Endothelial cell of umbilical vein (primary cell): Measurements from ENCODE around the gene CENPQ. TPM values are rescaled to one million over a fixed set of nuclear protein-coding genes. Genes with fewer than 3 reads are reported as not detected.

ENCODE experiments used
- BruUV-seq: library from RNA; stranded (reverse); fragments of 400-500 nt; replicated peaks from 2 replicates; lab custom pipeline; 2021; lab: Mats Ljungman, UMichigan
- CTCF ChIA-PET: fragments of 300-600, 350-600 bp; sonication (Branson Sonifier 250); formaldehyde crosslinking; loops from one replicate; lab custom pipeline; 2021; ENCODE audit warnings: antibody characterized with exemption, inconsistent platforms; lab: Charles Lee
- POLR2A ChIA-PET: fragments of 300-600, 350-600 bp; sonication (Branson Sonifier 250); formaldehyde crosslinking; loops from one replicate; lab custom pipeline; 2021; ENCODE audit warnings: antibody characterized with exemption, inconsistent platforms; lab: Charles Lee
- DNase-seq: peaks from one replicate; pipeline ENCODE4 v3.0.0-alpha.2; 2011; ENCODE audit warnings: low read depth, low spot score
- FAIRE-seq: peaks from 2 replicates; lab custom pipeline; 2011; peaks lifted over from hg19 to GRCh38; lab: Jason Lieb, UNC
- H2AFZ ChIP-seq: 2 replicates; pipeline ENCODE4 v1.6.0; 2012; ENCODE audit warnings: low read depth, low read length, control low read depth, inconsistent platforms
- H3K27ac ChIP-seq: 2 replicates; pipeline ENCODE4 v1.5.1; 2011; ENCODE audit warnings: low read depth, mild to moderate bottlenecking, control low read depth, low read length, moderate library complexity; ENCODE audit not compliant: insufficient read depth
- H3K27me3 ChIP-seq, 2 experiments: 2 replicates each; pipeline versions ENCODE4 v1.6.0 to v1.6.1; 2011; ENCODE audit warnings: low read length in 2 of 2, mixed read lengths in 1 of 2; ENCODE audit not compliant: control insufficient read depth in 2 of 2, insufficient read depth in 2 of 2
- H3K36me3 ChIP-seq, 2 experiments: 2 replicates in 1 of 2; 3 replicates in 1 of 2; pipeline ENCODE4 v1.5.1; 2011; ENCODE audit warnings: low read length in 2 of 2, mild to moderate bottlenecking in 1 of 2, moderate library complexity in 1 of 2; ENCODE audit not compliant: control insufficient read depth in 2 of 2, insufficient read depth in 2 of 2; ENCODE audit errors: extremely low read depth in 1 of 2
- H3K4me1 ChIP-seq: 3 replicates; pipeline ENCODE4 v1.5.1; 2011; ENCODE audit warnings: mild to moderate bottlenecking, low read length; ENCODE audit not compliant: control insufficient read depth, insufficient read depth; ENCODE audit errors: extremely low read depth
- H3K4me2 ChIP-seq: 2 replicates; pipeline ENCODE4 v1.6.1; 2011; ENCODE audit warnings: low read length, control low read depth, mixed read lengths; ENCODE audit not compliant: insufficient read depth
- H3K4me3 ChIP-seq, 3 experiments: fragments of 200-600 bp in 1 of 3; sonication (generic), shearing (Covaris generic) in 1 of 3; replicated peaks in 1 of 3; 2 replicates each; pipeline ENCODE4 v1.5.1; 2011 to 2016; ENCODE audit warnings: control low read depth in 3 of 3, low read length in 3 of 3, mild to moderate bottlenecking in 2 of 3, inconsistent platforms in 1 of 3, low read depth in 1 of 3, moderate library complexity in 1 of 3; ENCODE audit not compliant: insufficient read depth in 1 of 3
- H3K79me2 ChIP-seq: 2 replicates; pipeline ENCODE4 v1.6.0; 2012; ENCODE audit warnings: low read length, inconsistent platforms; ENCODE audit not compliant: control insufficient read depth, insufficient read depth
- H3K9ac ChIP-seq: replicated peaks from 2 replicates; pipeline ENCODE3; 2011; ENCODE audit warnings: low read length, control low read depth; ENCODE audit not compliant: insufficient read depth; ENCODE audit errors: extremely low read depth
- H3K9me1 ChIP-seq: replicated peaks from 3 replicates; pipeline ENCODE4 v1.6.0; 2011; ENCODE audit warnings: mild to moderate bottlenecking, low read length; ENCODE audit not compliant: control insufficient read depth, insufficient read depth; ENCODE audit errors: extremely low read depth
- H3K9me3 ChIP-seq: replicated peaks from 2 replicates; pipeline ENCODE4 v1.5.1; 2012; ENCODE audit warnings: low read length, inconsistent platforms; ENCODE audit not compliant: control insufficient read depth, insufficient read depth
- H4K20me1 ChIP-seq: replicated peaks from 2 replicates; pipeline ENCODE3; 2011; ENCODE audit warnings: mild to moderate bottlenecking, low read length; ENCODE audit not compliant: control insufficient read depth, insufficient read depth; ENCODE audit errors: extremely low read depth
- CTCF ChIP-seq, 2 donors: IDR thresholded peaks; 1 replicate in 1 of 2; 2 replicates in 1 of 2; pipeline ENCODE4 v1.5.1; 2011; ENCODE audit warnings: low read length in 2 of 2, mild to moderate bottlenecking in 2 of 2, moderate library complexity in 2 of 2, control low read depth in 1 of 2, inconsistent platforms in 1 of 2, low read depth in 1 of 2; ENCODE audit not compliant: insufficient read depth in 1 of 2; ENCODE audit errors: extremely low read depth in 1 of 2
- EZH2 ChIP-seq: IDR thresholded peaks from 2 replicates; pipeline ENCODE4 v1.6.1; 2012; ENCODE audit warnings: borderline replicate concordance, low read depth, mild to moderate bottlenecking, moderate library complexity, low read length, inconsistent platforms; ENCODE audit not compliant: severe bottlenecking
- FOS ChIP-seq: IDR thresholded peaks from 2 replicates; pipeline ENCODE4 v1.6.1; 2011; ENCODE audit warnings: mild to moderate bottlenecking, low read length, moderate library complexity, borderline replicate concordance; ENCODE audit not compliant: insufficient read depth
- GATA2 ChIP-seq: IDR thresholded peaks from 2 replicates; pipeline ENCODE4 v1.7.0; 2011; ENCODE audit warnings: low read depth, mild to moderate bottlenecking, moderate library complexity, mixed read lengths, low read length; ENCODE audit not compliant: insufficient read length, insufficient read depth
- JUN ChIP-seq: IDR thresholded peaks from 2 replicates; pipeline ENCODE4 v1.6.1; 2011; ENCODE audit warnings: borderline replicate concordance, low read depth; ENCODE audit not compliant: insufficient read length, insufficient read depth
- MYC ChIP-seq: IDR thresholded peaks from one replicate; pipeline ENCODE4 v1.6.1; 2011; ENCODE audit warnings: mild to moderate bottlenecking, low read depth, low read length
- POLR2A ChIP-seq: IDR thresholded peaks from 2 replicates; pipeline ENCODE4 v1.6.1; 2012; ENCODE audit warnings: low read depth, mild to moderate bottlenecking, control low read depth, low read length
- POLR2AphosphoS5 ChIP-seq: IDR thresholded peaks from 2 replicates; pipeline ENCODE4 v1.6.1; 2012; ENCODE audit warnings: low read depth, mild to moderate bottlenecking, control low read depth, low read length, moderate library complexity; ENCODE audit not compliant: insufficient read depth
- dilution Hi-C: fragments of 300-500 bp; cut with MboI; formaldehyde crosslinking; loops from one replicate; pipeline ENCODE4 v1.15.0; 2019; ENCODE audit warnings: low sequenced_read_pairs; ENCODE audit not compliant: extremely low pct_ligation_motif_present
- intact Hi-C: fragments of 100-400 bp; cut with micrococcal nuclease; formaldehyde crosslinking; loops from one replicate; pipeline ENCODE4 v1.10.0; 2022
- polyA plus RNA-seq, 4 experiments: library from polyadenylated mRNA; depleted of rRNA in 3 of 4; stranded (reverse) in 3 of 4; unstranded in 1 of 4; fragments of >200 nt; gene quantifications; 2 replicates each; pipeline versions ENCODE4 v1.2.1 to v1.2.3, GENCODE V29; 2011 to 2012; ENCODE audit warnings: missing spikeins in 1 of 4
- total RNA-seq: library from RNA; stranded (reverse); gene quantifications from 2 replicates; pipeline ENCODE4 v1.2.3, GENCODE V29; 2021
- TF ChIP-seq, protein P1 (sequence below): IDR thresholded peaks from 2 replicates; pipeline ENCODE4 v1.6.1; 2011; ENCODE audit not compliant: insufficient read depth, insufficient read length

CENPQ gene
- total and polyA plus RNA-seq, 2 donors (not counting 3 experiments of a cell fraction or from before 2014, with no cell fraction given), result 3.3 to 8.0 TPM

GRCh38 chr6:49509342-49509741 is 46.2 kb downstream of the CENPQ start:
- Histone ChIP-seq H3K9ac (no peak overlapping the region), H3K27ac (no peak overlapping the region), H3K36me3 (no peaks in the 10 kb centered on the region), H3K79me2 (no peaks in the 10 kb centered on the region), H3K4me2 (no peak overlapping the region), H2AFZ (no peak overlapping the region), H3K4me1 (no peaks in the 10 kb centered on the region), H3K4me3 (no peak overlapping the region), H3K9me3 (no peaks in the 10 kb centered on the region), H3K9me1 (no peaks in the 10 kb centered on the region), H4K20me1 (no peaks in the 10 kb centered on the region), H3K27me3 (no peaks in the 10 kb centered on the region)
- ChIA-PET POLR2A (no interaction called here), CTCF (interaction anchor here (2.3 kb wide), 1 partner anchor 23 kb away, joined by 5 read pairs; no protein-coding TSS in a partner anchor)
- intact Hi-C loops, result no loop called here
- TF ChIP-seq MYC (no peak), POLR2A (no peak)
- dilution Hi-C loops, result no loop called here
- BruUV-seq, result no TSS peak
- DNase-seq (no peak), FAIRE-seq (no peak)

DNA sequence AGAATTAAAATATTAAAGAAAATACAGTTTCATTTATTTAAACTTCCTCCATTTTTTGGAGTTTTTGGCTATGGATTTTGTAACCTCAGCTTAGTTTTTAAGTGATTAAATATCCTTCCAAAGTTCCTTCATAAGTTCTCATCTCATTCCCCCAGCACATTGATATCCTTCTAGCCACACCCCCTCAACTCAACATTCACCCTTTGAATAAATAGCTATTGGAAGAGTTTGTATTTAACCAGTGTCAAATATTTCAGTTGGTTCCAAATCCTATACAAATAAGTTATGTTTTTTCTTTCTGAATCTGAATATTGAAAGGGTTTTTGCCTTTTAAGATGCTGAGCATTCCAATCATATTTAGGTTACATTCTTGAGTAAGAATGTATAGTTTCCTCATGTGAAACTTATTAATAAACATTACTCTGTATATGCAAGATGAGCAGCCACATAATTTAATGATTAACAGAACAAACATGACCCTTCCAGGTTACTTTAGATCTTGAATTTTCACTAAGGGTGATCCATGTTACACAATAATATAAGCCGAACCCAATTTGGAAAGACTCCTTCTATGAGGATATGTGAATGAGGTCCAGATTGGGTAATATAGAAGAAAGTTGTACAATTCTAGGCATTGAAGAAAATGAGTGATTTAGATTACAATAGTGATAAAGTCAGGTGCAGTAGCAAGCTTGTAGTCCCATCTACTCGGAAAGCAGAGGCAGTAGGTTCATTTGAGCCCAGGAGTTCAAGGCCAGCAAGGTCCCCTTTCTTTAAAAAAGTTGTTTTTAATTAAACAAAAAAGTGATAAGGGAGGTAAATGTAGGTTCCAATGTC is 50.2 kb downstream of the CENPQ start:
- intact Hi-C loops (no loop called here), dilution Hi-C loops (no loop called here)
- Histone ChIP-seq H2AFZ (no peak overlapping the region), H4K20me1 (no peaks in the 10 kb centered on the region), H3K9ac (no peak overlapping the region), H3K9me1 (no peaks in the 10 kb centered on the region), H3K4me2 (no peak overlapping the region), H3K27me3 (no peaks in the 10 kb centered on the region), H3K36me3 (no peaks in the 10 kb centered on the region), H3K4me3 (no peak overlapping the region), H3K27ac (no peak overlapping the region), H3K79me2 (no peaks in the 10 kb centered on the region), H3K9me3 (no peaks in the 10 kb centered on the region), H3K4me1 (no peaks in the 10 kb centered on the region)
- no TSS peak for BruUV-seq
- ChIA-PET CTCF (interaction anchor here (1.7 kb wide), 1 partner anchor 19 kb away, joined by 6 read pairs; no protein-coding TSS in a partner anchor), POLR2A (no interaction called here)
- DNase-seq, result no peak
- TF ChIP-seq, protein P1, sequence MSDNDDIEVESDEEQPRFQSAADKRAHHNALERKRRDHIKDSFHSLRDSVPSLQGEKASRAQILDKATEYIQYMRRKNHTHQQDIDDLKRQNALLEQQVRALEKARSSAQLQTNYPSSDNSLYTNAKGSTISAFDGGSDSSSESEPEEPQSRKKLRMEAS, result no peak
- TF ChIP-seq POLR2AphosphoS5, result no peak
- TF ChIP-seq EZH2, result no peak
- TF ChIP-seq GATA2, result no peak
- TF ChIP-seq MYC, result no peak
- no peak for TF ChIP-seq POLR2A
- TF ChIP-seq CTCF (IDR thresholded peaks at IDR 0.05; ENCODE audit: extremely low read depth in 1 of 2, insufficient read depth in 1 of 2, low read depth in 1 of 2, low read length in 2 of 2), result no peak
- TF ChIP-seq FOS, result no peak
- TF ChIP-seq JUN, result no peak
- FAIRE-seq, result no peak
